A549 (cell line): ENCODE data around the gene CANT1. TPM values are rescaled to one million over a fixed set of nuclear protein-coding genes. Genes with fewer than 3 reads are reported as not detected.

Experiments
- ATAC-seq, 2 experiments: fragments of 200-7000 bp in 1 of 2; fragments of >200 bp in 1 of 2; cut with Nextera tagmentation in 1 of 2; cut with Tn5 transposase in 1 of 2; 3 replicates each; pipeline versions ENCODE4 v1.8.0 to v1.9.1; 2018 to 2020; ENCODE audit warnings: mild to moderate bottlenecking in 1 of 2, moderate library complexity in 1 of 2
- CTCF ChIA-PET: fragments of 300-600 bp; sonication (Branson Sonifier 250); formaldehyde crosslinking; extraction: SDS; loops from one replicate; lab custom pipeline; 2021; ENCODE audit warnings: antibody characterized with exemption, inconsistent platforms; lab: Yijun Ruan, JAX
- POLR2A ChIA-PET: fragments of 350-600 bp; formaldehyde crosslinking; extraction: SDS; loops from one replicate; lab custom pipeline; 2021; ENCODE audit warnings: antibody characterized with exemption, inconsistent platforms; lab: Yijun Ruan, JAX
- DNase-seq, 2 experiments: peaks; one replicate each; pipeline versions ENCODE4 v3.0.0 to v3.0.0-alpha.2; 2011 to 2016; ENCODE audit warnings: low read depth in 1 of 2, low spot score in 1 of 2
- FAIRE-seq: peaks from 2 replicates; lab custom pipeline; 2011; peaks lifted over from hg19 to GRCh38; lab: Jason Lieb, UNC
- H3K27ac ChIP-seq, 2 experiments: fragments of >200 bp; sonication (Bioruptor Twin); formaldehyde crosslinking; 3 replicates each; pipeline ENCODE4 v1.5.1; 2016 to 2017
- H3K4me1 ChIP-seq: fragments of >200 bp; sonication (Bioruptor Twin); formaldehyde crosslinking; 3 replicates; pipeline ENCODE4 v1.6.1; 2016
- H3K4me2 ChIP-seq: fragments of >200 bp; sonication (Bioruptor Twin); formaldehyde crosslinking; 3 replicates; pipeline ENCODE4 v1.6.1; 2016
- H3K4me3 ChIP-seq: fragments of >200 bp; sonication (Bioruptor Twin); formaldehyde crosslinking; 3 replicates; pipeline ENCODE4 v1.5.1; 2016
- H3K9me3 ChIP-seq: fragments of >200 bp; sonication (Bioruptor Twin); formaldehyde crosslinking; 3 replicates; pipeline ENCODE4 v1.6.1; 2016
- BHLHE40 ChIP-seq: IDR thresholded peaks from 2 replicates; pipeline ENCODE4 v1.6.1; 2012; ENCODE audit warnings: low read depth, low read length, inconsistent platforms
- CBX8 ChIP-seq: fragments of 200-600 bp; sonication (generic); IDR thresholded peaks from 2 replicates; pipeline ENCODE4 v1.6.1; 2016
- CEBPB ChIP-seq, 2 experiments: fragments of >200 bp in 1 of 2; sonication (Bioruptor Twin) in 1 of 2; formaldehyde crosslinking in 1 of 2; IDR thresholded peaks; 2 replicates each; pipeline ENCODE4 v1.6.1; 2012 to 2016
- EP300 ChIP-seq, 2 experiments: fragments of >200 bp; sonication (Bioruptor Twin); formaldehyde crosslinking; IDR thresholded peaks; 2 replicates in 1 of 2; 3 replicates in 1 of 2; pipeline ENCODE4 v1.6.1; 2016 to 2017
- ESRRA ChIP-seq: fragments of 150-350 bp; IDR thresholded peaks from 2 replicates; pipeline ENCODE4 v1.6.1; 2014; ENCODE audit warnings: mild to moderate bottlenecking, low read length, borderline replicate concordance
- FOSB ChIP-seq: fragments of 250-450 bp; sonication (Bioruptor Pico); IDR thresholded peaks from 2 replicates; pipeline ENCODE4 v1.5.0; 2020; ENCODE audit warnings: mild to moderate bottlenecking, moderate library complexity
- FOSL2 ChIP-seq, 2 experiments: fragments of 450-650 bp in 1 of 2; fragments of >200 bp in 1 of 2; sonication (Bioruptor Twin) in 1 of 2; formaldehyde crosslinking; IDR thresholded peaks; 2 replicates each; pipeline versions ENCODE4 v1.5.0 to v1.6.1; 2016 to 2020; ENCODE audit warnings: mild to moderate bottlenecking in 1 of 2, moderate library complexity in 1 of 2
- JUN ChIP-seq, 2 experiments: fragments of >200 bp; sonication (Bioruptor Twin); formaldehyde crosslinking; IDR thresholded peaks; 2 replicates in 1 of 2; 3 replicates in 1 of 2; pipeline ENCODE4 v1.6.1; 2016 to 2017
- KDM1A ChIP-seq: fragments of 200-600 bp; sonication (generic); IDR thresholded peaks from 2 replicates; pipeline ENCODE4 v1.6.1; 2016; ENCODE audit warnings: low read depth, mild to moderate bottlenecking
- KDM5A ChIP-seq: fragments of 200-600 bp; sonication (generic); IDR thresholded peaks from 2 replicates; pipeline ENCODE4 v1.6.1; 2016; ENCODE audit warnings: antibody characterized with exemption, mild to moderate bottlenecking
- NFE2L2 ChIP-seq: fragments of 150-350 bp; conservative IDR thresholded peaks from 2 replicates; pipeline ENCODE4 v1.6.1; 2014; ENCODE audit warnings: low read length
- PHF8 ChIP-seq: fragments of 200-600 bp; sonication (generic); IDR thresholded peaks from 2 replicates; pipeline ENCODE4 v1.6.1; 2016; ENCODE audit warnings: low read depth, mild to moderate bottlenecking, antibody characterized with exemption, moderate library complexity, borderline replicate concordance
- POLR2AphosphoS2 ChIP-seq: conservative IDR thresholded peaks from 2 replicates; pipeline ENCODE4 v1.6.1; 2012; ENCODE audit warnings: low read length, improper control_type of control experiment, inconsistent platforms
- RAD21 ChIP-seq, 2 experiments: fragments of >200 bp in 1 of 2; sonication (Bioruptor Twin) in 1 of 2; formaldehyde crosslinking in 1 of 2; IDR thresholded peaks in 1 of 2; conservative IDR thresholded peaks in 1 of 2; 2 replicates in 1 of 2; 3 replicates in 1 of 2; pipeline ENCODE4 v1.6.1; 2012 to 2018; ENCODE audit warnings: inconsistent platforms in 1 of 2
- RCOR1 ChIP-seq: fragments of 150-350 bp; IDR thresholded peaks from 2 replicates; pipeline ENCODE4 v1.6.1; 2014; ENCODE audit warnings: antibody characterized with exemption, low read length, low read depth
- SMC3 ChIP-seq: fragments of >200 bp; sonication (Bioruptor Twin); formaldehyde crosslinking; IDR thresholded peaks from 3 replicates; pipeline ENCODE4 v1.6.1; 2018; ENCODE audit warnings: inconsistent platforms
- SREBF2 ChIP-seq: fragments of 450-650 bp; IDR thresholded peaks from 2 replicates; pipeline ENCODE4 v1.6.1; 2014; ENCODE audit warnings: mild to moderate bottlenecking, moderate library complexity
- TFCP2L1 ChIP-seq: fragments of 250-450 bp; sonication (Bioruptor Pico); IDR thresholded peaks from 2 replicates; pipeline ENCODE4 v1.5.0; 2021; ENCODE audit warnings: mild to moderate bottlenecking
- ZNF302 ChIP-seq: fragments of 250-450 bp; sonication (Bioruptor Pico); IDR thresholded peaks from 2 replicates; pipeline ENCODE4 v1.9.0; 2021; ENCODE audit warnings: inconsistent platforms, mild to moderate bottlenecking, moderate library complexity
- WGBS: methylation state at CpG from one replicate; pipeline ENCODE4 v1.1.6; 2017; ENCODE audit errors: missing lambda C conversion rate; 5-methylcytosine and 5-hydroxymethylcytosine counted together
- polyA plus RNA-seq, 4 experiments: library from polyadenylated mRNA; depleted of rRNA in 3 of 4; stranded (reverse); fragments of >200 nt; fragmentation: RNase III in 1 of 4; extraction: RNeasy Plus Mini Kit Qiagen cat#74134 plus additional on column Dnase treatment in 1 of 4; gene quantifications; 2 replicates in 3 of 4; 3 replicates in 1 of 4; pipeline ENCODE4 v1.2.3, GENCODE V29; 2011 to 2017
- TF ChIP-seq, protein P1 (sequence below): fragments of 450-650 bp; IDR thresholded peaks from 2 replicates; pipeline ENCODE4 v1.6.1; 2014; ENCODE audit warnings: antibody characterized with exemption
- TF ChIP-seq, protein P2 (sequence below): fragments of 150-350 bp; IDR thresholded peaks from 2 replicates; pipeline ENCODE4 v1.6.1; 2014; ENCODE audit warnings: low read depth, mild to moderate bottlenecking, low read length
- TF ChIP-seq, protein P3 (sequence below): fragments of >200 bp; sonication (Bioruptor Twin); formaldehyde crosslinking; IDR thresholded peaks from 3 replicates; pipeline ENCODE4 v1.5.1; 2016
- TF ChIP-seq, protein P4 (sequence below): fragments of >200 bp; sonication (Bioruptor Twin); formaldehyde crosslinking; IDR thresholded peaks from 2 replicates; pipeline ENCODE4 v1.6.1; 2016

CANT1 gene
- polyA plus RNA-seq, 2 of the 4 experiments (the other 2 are of a cell fraction), result 65.5 to 67.6 TPM

DNA sequence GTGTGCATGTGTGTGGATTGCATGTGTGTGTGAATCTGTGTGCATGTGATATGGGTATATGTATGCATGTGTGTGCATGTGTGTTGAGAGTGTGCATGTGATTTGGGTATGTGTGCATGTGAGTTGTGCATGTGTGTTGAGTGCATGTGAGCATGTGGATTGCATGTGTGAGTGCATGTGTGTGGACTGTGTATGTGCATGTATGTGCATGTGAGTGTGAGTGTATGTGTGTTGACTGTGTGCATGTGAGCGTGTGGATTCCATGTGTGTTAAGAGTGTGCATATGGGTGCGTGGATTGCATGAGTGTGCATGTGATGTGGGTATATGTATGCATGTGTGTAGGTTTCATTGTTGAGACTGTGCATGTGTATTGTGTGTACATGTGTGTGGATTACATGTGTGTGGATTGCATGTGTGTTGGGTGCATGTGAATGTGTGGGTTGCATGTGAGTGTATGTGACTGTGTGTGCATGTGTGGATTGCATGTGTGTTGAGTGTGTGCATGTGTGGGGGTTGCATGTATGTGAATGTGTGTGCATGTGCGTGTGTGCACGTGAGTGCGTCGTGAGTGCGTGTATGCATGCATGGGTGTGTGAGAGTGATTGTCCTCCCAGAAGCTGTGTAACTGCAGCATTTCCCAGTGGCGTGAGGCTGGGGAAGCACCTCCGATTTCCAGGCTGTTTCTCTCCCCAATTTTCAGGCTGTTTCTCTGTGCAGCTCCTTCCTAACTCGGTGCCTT is 33.8 kb upstream of the CANT1 start (continued):
- TF ChIP-seq RCOR1 (no peak), CBX8 (no peak), EP300 (IDR thresholded peaks at IDR 0.05) (no peak), PHF8 (no peak)

DNA sequence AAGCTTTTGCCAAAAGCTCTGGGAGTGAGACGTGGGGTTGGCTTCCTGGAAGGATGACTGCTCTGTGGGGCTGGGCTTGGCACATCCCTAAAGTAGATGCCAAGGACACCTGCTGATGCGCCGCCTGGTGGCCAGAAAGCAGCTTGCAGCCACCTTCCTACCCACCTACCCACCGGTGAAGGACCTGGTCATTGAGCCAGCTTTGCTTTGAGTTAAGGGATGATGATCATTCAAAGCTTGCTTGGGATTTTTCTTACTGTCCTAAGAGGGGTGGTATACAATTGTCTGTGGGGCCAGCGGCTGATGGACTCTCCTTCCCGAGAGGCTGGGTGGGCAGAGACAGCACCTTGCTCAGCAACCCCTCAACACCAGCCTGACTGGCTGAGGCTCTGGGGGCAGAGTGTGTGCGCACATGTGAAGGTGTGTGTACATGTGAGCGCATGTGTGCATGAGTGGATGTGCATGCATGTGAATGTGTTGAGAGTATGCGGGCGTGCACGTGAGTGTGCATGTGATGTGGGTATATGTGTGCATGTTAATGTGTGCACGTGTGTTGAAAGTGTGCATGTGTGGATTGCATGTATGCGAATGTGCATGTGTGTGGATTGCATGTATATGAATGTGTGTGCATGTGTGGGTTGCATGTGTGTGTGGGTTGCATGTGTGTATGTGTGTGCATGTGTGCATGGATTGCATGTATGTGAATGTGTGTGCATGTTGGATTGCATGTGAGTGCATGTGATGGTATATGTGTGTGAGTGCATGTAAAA is 33.0 kb upstream of the CANT1 start:
- 48% methylated on average over 13 of the region's 13 CpGs for WGBS

DNA sequence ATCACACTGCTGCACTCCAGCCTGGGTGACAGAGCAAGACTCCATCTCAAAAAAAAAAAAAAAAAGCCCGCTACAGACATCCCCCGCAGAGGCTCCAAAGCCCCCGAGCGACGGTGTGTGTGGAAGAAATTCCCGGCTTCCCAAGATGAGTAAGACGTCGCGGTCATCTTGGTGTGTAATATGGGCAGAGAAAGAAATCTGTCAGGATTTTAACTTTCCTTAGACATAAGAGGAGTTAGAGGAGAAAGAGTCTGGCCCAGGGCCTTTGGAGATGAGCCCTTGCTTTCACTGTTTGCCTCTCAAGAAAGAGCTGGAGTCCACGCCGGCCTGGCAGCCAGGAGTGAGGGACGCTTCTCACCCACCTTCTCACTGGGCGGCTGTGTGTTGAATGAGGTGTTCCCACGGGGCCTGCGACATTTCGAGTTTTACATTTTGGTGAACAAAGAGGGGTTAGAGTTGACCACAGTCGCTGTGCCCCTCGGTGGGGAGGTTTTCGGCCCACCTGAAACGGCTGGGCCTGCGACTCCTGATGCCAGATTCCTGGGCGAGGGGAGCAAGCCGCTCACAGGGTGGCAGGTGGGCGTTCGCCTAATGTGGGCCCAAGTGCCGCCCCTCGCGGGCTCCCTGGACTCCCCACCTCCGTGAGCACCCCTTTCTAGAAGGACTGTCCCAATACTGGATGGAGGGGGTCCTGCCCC is 32.3 kb upstream of the CANT1 start:
- peak in 1 of 2 experiments; percentile 6; a peak in 2 of 6 replicates for ATAC-seq
- 81% methylated on average over 29 of the region's 29 CpGs for WGBS
- POLR2A ChIA-PET, result interaction anchor here (3.3 kb wide), 1 partner anchor 14 kb away, joined by 34 read pairs; no protein-coding TSS in a partner anchor
- Histone ChIP-seq H3K4me2 (no peak overlapping the region), H3K4me3 (no peak overlapping the region), H3K9me3 (no peaks in the 10 kb centered on the region), H3K4me1 (peaks cover 42% of the 10 kb centered on the region), H3K27ac (peak overlapping the region; percentile 29 to 70; a peak in 5 of 6 replicates)
- CTCF ChIA-PET, result interaction anchor here (0.7 to 18.2 kb wide), 28 partner anchors 9 to 361 kb away, joined by 3 to 376 read pairs (median 4); partner anchors contain the start of genes CANT1 and ENGASE
- no peak for DNase-seq
- no peak for TF ChIP-seq FOSL2 (IDR thresholded peaks at IDR 0.05)
- TF ChIP-seq FOSL2 (CRISPR knock-in tag; IDR thresholded peaks at IDR 0.05), result no peak
- TF ChIP-seq POLR2AphosphoS2, result no peak
- TF ChIP-seq BHLHE40, result no peak
- no peak for TF ChIP-seq JUN (IDR thresholded peaks at IDR 0.05)
- TF ChIP-seq TFCP2L1 (CRISPR knock-in tag), result no peak
- TF ChIP-seq KDM1A, result no peak
- TF ChIP-seq, protein P1, sequence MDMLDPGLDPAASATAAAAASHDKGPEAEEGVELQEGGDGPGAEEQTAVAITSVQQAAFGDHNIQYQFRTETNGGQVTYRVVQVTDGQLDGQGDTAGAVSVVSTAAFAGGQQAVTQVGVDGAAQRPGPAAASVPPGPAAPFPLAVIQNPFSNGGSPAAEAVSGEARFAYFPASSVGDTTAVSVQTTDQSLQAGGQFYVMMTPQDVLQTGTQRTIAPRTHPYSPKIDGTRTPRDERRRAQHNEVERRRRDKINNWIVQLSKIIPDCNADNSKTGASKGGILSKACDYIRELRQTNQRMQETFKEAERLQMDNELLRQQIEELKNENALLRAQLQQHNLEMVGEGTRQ, result no peak
- no peak for TF ChIP-seq EP300 (IDR thresholded peaks at IDR 0.05)
- TF ChIP-seq ESRRA, result no peak
- no peak for FAIRE-seq

More for the DNA sequence above, 33.0 kb upstream of the CANT1 start:
- CTCF ChIA-PET, result interaction anchor here (0.7 to 18.2 kb wide), 27 partner anchors 9 to 360 kb away, joined by 3 to 376 read pairs (median 4); partner anchors contain the start of genes CANT1 and ENGASE
- POLR2A ChIA-PET, result interaction anchor here (3.3 kb wide), 1 partner anchor 15 kb away, joined by 34 read pairs; no protein-coding TSS in a partner anchor
- H3K4me3 ChIP-seq, result no peak overlapping the region
- H3K4me1 ChIP-seq, result peaks cover 36% of the 10 kb centered on the region
- H3K27ac ChIP-seq, result peak overlapping the region; percentile 29 to 70; a peak in 5 of 6 replicates
- peak; percentile 49 to 84 for ATAC-seq
- peak; percentile 77 to 93 for DNase-seq
- H3K9me3 ChIP-seq, result no peaks in the 10 kb centered on the region
- TF ChIP-seq NFE2L2 (no peak), SMC3 (peak; percentile 97), KDM5A (no peak), RAD21 (conservative IDR thresholded peaks at IDR 0.05 in 1 of 2, IDR thresholded peaks at IDR 0.05 in 1 of 2) (peak; percentile 80 to 84), SREBF2 (no peak), CEBPB (IDR thresholded peaks at IDR 0.05) (no peak), ZNF302 (CRISPR knock-in tag) (no peak), FOSB (no peak)
- TF ChIP-seq, protein P2, sequence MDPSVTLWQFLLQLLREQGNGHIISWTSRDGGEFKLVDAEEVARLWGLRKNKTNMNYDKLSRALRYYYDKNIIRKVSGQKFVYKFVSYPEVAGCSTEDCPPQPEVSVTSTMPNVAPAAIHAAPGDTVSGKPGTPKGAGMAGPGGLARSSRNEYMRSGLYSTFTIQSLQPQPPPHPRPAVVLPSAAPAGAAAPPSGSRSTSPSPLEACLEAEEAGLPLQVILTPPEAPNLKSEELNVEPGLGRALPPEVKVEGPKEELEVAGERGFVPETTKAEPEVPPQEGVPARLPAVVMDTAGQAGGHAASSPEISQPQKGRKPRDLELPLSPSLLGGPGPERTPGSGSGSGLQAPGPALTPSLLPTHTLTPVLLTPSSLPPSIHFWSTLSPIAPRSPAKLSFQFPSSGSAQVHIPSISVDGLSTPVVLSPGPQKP, result no peak
- TF ChIP-seq, protein P3, sequence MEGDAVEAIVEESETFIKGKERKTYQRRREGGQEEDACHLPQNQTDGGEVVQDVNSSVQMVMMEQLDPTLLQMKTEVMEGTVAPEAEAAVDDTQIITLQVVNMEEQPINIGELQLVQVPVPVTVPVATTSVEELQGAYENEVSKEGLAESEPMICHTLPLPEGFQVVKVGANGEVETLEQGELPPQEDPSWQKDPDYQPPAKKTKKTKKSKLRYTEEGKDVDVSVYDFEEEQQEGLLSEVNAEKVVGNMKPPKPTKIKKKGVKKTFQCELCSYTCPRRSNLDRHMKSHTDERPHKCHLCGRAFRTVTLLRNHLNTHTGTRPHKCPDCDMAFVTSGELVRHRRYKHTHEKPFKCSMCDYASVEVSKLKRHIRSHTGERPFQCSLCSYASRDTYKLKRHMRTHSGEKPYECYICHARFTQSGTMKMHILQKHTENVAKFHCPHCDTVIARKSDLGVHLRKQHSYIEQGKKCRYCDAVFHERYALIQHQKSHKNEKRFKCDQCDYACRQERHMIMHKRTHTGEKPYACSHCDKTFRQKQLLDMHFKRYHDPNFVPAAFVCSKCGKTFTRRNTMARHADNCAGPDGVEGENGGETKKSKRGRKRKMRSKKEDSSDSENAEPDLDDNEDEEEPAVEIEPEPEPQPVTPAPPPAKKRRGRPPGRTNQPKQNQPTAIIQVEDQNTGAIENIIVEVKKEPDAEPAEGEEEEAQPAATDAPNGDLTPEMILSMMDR, result peak; percentile 91
- TF ChIP-seq, protein P4, sequence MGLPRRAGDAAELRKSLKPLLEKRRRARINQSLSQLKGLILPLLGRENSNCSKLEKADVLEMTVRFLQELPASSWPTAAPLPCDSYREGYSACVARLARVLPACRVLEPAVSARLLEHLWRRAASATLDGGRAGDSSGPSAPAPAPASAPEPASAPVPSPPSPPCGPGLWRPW, result no peak
- peak; percentile 73 for FAIRE-seq
- no peak overlapping the region for H3K4me2 ChIP-seq
